SK-N-SH treated with all-trans-retinoic acid at 6 μM for 48 hours (cell line): ENCODE measurements around the gene ZSWIM2.
"Not testable (repeated sequence)": the region's sequence is repeated elsewhere in the genome, so short reads cannot be mapped to it uniquely, and the experiment has no call there.

Experiments
- ATAC-seq: fragments of 200-7000 bp; cut with Tn5 transposase; 3 replicates; pipeline ENCODE4 v1.9.1; 2020; ENCODE audit warnings: mild to moderate bottlenecking, moderate library complexity
- CSDC2 ChIP-seq: fragments of 250-450 bp; sonication (Bioruptor Pico); IDR thresholded peaks from 2 replicates; pipeline ENCODE4 v1.5.0; 2020; ENCODE audit warnings: mild to moderate bottlenecking, moderate library complexity
- ESRRG ChIP-seq: fragments of 250-450 bp; sonication (Bioruptor Pico); IDR thresholded peaks from 2 replicates; pipeline ENCODE4 v1.6.1; 2021; ENCODE audit warnings: mild to moderate bottlenecking
- GLIS3 ChIP-seq: fragments of 250-450 bp; sonication (Bioruptor Pico); IDR thresholded peaks from 2 replicates; pipeline ENCODE4 v1.5.0; 2020; ENCODE audit warnings: mild to moderate bottlenecking, moderate library complexity
- OSR1 ChIP-seq: fragments of 250-450 bp; sonication (Bioruptor Pico); IDR thresholded peaks from 2 replicates; pipeline ENCODE4 v1.8.0; 2022; ENCODE audit warnings: moderate library complexity, mild to moderate bottlenecking, inconsistent platforms
- PATZ1 ChIP-seq: fragments of 250-450 bp; sonication (Bioruptor Pico); IDR thresholded peaks from 2 replicates; pipeline ENCODE4 v1.8.0; 2020; ENCODE audit warnings: mild to moderate bottlenecking, moderate library complexity, borderline replicate concordance
- RARB ChIP-seq: fragments of 250-450 bp; sonication (Bioruptor Pico); IDR thresholded peaks from 2 replicates; pipeline ENCODE4 v1.8.0; 2021; ENCODE audit warnings: mild to moderate bottlenecking, moderate library complexity
- TCF4 ChIP-seq: fragments of 250-450 bp; sonication (Bioruptor Pico); IDR thresholded peaks from 2 replicates; pipeline ENCODE4 v1.8.0; 2021; ENCODE audit warnings: mild to moderate bottlenecking, moderate library complexity, borderline replicate concordance
- TOX ChIP-seq: fragments of 250-450 bp; sonication (Bioruptor Pico); IDR thresholded peaks from 2 replicates; pipeline ENCODE4 v1.8.0; 2021; ENCODE audit warnings: mild to moderate bottlenecking, moderate library complexity, borderline replicate concordance
- TSHZ2 ChIP-seq: fragments of 250-450 bp; sonication (Bioruptor Pico); IDR thresholded peaks from 2 replicates; pipeline ENCODE4 v1.5.0; 2020; ENCODE audit warnings: mild to moderate bottlenecking, moderate library complexity
- ZC3H10 ChIP-seq: fragments of 250-450 bp; sonication (Bioruptor Pico); IDR thresholded peaks from 2 replicates; pipeline ENCODE4 v1.5.1; 2021; ENCODE audit warnings: mild to moderate bottlenecking, moderate library complexity
- ZFP3 ChIP-seq: fragments of 250-450 bp; sonication (Bioruptor Pico); IDR thresholded peaks from 2 replicates; pipeline ENCODE4 v1.5.0; 2020; ENCODE audit warnings: mild to moderate bottlenecking, moderate library complexity
- ZFP30 ChIP-seq: fragments of 450-650 bp; formaldehyde crosslinking; IDR thresholded peaks from 2 replicates; pipeline ENCODE4 v1.5.0; 2022; ENCODE audit warnings: mild to moderate bottlenecking, moderate library complexity
- ZNF565 ChIP-seq: fragments of 450-650 bp; formaldehyde crosslinking; conservative IDR thresholded peaks from 2 replicates; pipeline ENCODE4 v1.5.0; 2020; ENCODE audit warnings: low read depth, mild to moderate bottlenecking, moderate library complexity
- TF ChIP-seq, protein P1 (sequence below): fragments of 250-450 bp; sonication (Bioruptor Pico); IDR thresholded peaks from 2 replicates; pipeline ENCODE4 v1.5.1; 2021; ENCODE audit warnings: mild to moderate bottlenecking, moderate library complexity
- TF ChIP-seq, protein P2 (sequence below): fragments of 250-450 bp; sonication (Bioruptor Pico); IDR thresholded peaks from 2 replicates; pipeline ENCODE4 v1.8.0; 2021; ENCODE audit warnings: low read depth, mild to moderate bottlenecking, moderate library complexity, borderline replicate concordance

Gene ZSWIM2

DNA sequence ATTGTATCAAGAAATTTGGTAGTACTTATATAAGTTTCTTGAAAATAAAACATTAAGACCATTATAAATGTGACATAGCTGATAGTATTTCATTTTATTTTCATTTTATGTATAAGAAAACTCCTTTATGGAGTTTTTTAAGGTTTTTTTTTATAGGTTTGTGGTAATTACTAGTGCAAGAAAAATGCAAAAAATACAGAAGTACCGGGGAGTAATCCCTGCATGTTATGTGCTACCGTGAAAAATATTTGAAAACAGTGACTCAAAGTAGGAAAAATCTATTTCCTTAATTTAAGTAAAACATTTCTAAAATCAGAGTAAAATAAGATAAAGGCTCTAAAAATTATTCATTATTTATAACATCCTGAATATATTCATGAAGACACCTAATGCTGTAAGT is 21.6 kb downstream of the ZSWIM2 start:
- no peak for ATAC-seq
- TF ChIP-seq, protein P1, sequence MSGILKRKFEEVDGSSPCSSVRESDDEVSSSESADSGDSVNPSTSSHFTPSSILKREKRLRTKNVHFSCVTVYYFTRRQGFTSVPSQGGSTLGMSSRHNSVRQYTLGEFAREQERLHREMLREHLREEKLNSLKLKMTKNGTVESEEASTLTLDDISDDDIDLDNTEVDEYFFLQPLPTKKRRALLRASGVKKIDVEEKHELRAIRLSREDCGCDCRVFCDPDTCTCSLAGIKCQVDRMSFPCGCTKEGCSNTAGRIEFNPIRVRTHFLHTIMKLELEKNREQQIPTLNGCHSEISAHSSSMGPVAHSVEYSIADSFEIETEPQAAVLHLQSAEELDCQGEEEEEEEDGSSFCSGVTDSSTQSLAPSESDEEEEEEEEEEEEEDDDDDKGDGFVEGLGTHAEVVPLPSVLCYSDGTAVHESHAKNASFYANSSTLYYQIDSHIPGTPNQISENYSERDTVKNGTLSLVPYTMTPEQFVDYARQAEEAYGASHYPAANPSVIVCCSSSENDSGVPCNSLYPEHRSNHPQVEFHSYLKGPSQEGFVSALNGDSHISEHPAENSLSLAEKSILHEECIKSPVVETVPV (CRISPR knock-in tag), result no peak
- TF ChIP-seq TCF4 (no peak), ZNF565 (CRISPR knock-in tag) (no peak), RARB (CRISPR knock-in tag) (no peak), TOX (no peak), TSHZ2 (CRISPR knock-in tag) (no peak), ZC3H10 (CRISPR knock-in tag) (no peak)

- ATAC-seq, result no peak
- TF ChIP-seq CSDC2 (no peak), ZNF565 (CRISPR knock-in tag) (no peak), RARB (CRISPR knock-in tag) (no peak)
These were observed 26.6 kb downstream of the ZSWIM2 start for GRCh38 chr2:186822323-186822722.

GRCh38 chr2:186820303-186820702 is 28.7 kb downstream of the ZSWIM2 start:
- TF ChIP-seq TCF4 (no peak), ZNF565 (CRISPR knock-in tag) (no peak), GLIS3 (CRISPR knock-in tag) (no peak)
- ATAC-seq, result no peak

GRCh38 chr2:186811760-186812159 is 37.2 kb downstream of the ZSWIM2 start:
- not testable (repeated sequence) for ATAC-seq

DNA sequence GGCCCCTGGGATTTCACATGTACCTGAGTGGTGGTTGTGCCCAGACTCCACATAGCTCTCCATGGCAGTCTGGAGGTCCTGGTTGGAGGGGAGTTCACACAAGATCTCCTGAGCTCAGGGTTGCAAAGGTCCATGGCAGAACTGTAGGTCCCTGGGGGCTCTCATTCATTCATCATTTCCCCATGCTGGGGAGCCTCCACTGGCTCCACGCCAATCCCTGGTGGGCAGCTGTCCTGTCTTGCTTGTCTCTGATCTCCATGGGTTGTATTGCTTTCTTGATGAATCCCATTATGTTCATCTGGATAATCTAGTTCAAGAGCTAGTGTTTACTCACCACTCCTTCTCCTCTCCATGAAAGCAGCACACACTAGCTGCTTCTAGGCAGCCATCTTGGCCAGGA is 42.4 kb downstream of the ZSWIM2 start:
- TF ChIP-seq OSR1 (CRISPR knock-in tag), result no peak
- TF ChIP-seq PATZ1, result no peak
- TF ChIP-seq, protein P2, sequence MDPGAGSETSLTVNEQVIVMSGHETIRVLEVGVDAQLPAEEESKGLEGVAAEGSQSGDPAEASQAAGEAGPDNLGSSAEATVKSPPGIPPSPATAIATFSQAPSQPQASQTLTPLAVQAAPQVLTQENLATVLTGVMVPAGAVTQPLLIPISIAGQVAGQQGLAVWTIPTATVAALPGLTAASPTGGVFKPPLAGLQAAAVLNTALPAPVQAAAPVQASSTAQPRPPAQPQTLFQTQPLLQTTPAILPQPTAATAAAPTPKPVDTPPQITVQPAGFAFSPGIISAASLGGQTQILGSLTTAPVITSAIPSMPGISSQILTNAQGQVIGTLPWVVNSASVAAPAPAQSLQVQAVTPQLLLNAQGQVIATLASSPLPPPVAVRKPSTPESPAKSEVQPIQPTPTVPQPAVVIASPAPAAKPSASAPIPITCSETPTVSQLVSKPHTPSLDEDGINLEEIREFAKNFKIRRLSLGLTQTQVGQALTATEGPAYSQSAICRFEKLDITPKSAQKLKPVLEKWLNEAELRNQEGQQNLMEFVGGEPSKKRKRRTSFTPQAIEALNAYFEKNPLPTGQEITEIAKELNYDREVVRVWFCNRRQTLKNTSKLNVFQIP (CRISPR knock-in tag), result no peak
- TF ChIP-seq ESRRG, result no peak
- TF ChIP-seq, protein P1 (CRISPR knock-in tag), result no peak
- TF ChIP-seq ZFP30, result no peak
- no peak for TF ChIP-seq ZFP3 (CRISPR knock-in tag)
- TF ChIP-seq, all 23 proteins: peak for 0
- ATAC-seq, result no peak

GRCh38 chr2:186798604-186799003 is 50.4 kb downstream of the ZSWIM2 start:
- not testable (repeated sequence) for ATAC-seq
